ENCODE results near the gene SAA4.

DNA sequence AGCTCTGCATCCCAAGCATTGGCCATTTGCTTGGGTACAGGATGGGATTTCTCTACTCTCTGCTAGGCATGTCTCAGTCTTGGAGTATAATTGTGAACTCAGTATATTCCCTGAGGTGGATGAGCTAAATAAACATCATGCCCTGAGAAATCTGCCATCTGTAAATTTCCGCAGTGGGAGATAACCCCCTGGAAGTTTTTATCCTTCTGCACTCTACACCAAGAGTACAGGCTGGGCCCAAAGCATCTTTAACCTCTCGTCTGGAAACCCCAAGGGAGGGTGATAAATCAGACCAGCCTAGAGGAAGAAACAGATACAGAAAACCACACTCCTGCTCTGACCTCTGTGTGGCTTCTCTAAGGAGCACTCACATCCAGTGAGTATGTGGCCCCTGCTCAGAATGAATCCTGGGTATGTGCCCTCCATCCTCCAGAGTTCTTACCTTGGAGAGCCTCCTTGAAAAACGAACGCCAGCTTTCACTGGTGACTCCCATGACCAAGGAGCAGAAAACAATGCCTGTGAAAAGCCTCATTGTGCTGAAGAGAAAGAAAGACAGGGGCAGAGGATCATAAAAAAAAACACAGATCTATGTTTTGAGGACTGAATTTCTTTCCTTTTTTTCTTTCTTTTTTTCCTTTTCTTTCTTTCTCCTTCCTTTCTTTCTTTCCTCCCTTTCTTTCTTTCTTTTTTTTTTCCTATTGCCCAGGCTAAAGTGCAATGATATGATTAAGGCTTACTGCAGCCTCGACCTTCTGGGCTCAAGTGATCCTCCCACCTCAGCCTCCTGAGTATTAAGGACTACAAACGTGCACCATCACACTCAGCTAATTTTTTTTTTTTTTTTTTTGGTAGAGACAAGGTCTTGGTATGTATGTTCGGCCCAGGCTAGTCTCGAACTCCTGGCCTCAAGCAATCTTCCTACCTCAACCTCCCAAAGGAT lies 938 bp downstream of the SAA4 start:
- TF ChIP-seq, protein P1, sequence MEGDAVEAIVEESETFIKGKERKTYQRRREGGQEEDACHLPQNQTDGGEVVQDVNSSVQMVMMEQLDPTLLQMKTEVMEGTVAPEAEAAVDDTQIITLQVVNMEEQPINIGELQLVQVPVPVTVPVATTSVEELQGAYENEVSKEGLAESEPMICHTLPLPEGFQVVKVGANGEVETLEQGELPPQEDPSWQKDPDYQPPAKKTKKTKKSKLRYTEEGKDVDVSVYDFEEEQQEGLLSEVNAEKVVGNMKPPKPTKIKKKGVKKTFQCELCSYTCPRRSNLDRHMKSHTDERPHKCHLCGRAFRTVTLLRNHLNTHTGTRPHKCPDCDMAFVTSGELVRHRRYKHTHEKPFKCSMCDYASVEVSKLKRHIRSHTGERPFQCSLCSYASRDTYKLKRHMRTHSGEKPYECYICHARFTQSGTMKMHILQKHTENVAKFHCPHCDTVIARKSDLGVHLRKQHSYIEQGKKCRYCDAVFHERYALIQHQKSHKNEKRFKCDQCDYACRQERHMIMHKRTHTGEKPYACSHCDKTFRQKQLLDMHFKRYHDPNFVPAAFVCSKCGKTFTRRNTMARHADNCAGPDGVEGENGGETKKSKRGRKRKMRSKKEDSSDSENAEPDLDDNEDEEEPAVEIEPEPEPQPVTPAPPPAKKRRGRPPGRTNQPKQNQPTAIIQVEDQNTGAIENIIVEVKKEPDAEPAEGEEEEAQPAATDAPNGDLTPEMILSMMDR (IDR thresholded peaks at IDR 0.05) = no peak
- no peak for TF ChIP-seq POLR2A (IDR thresholded peaks at IDR 0.05)
